Germinal center (tissue), 1 donor: ENCODE results near the gene ZZZ3.
"Not testable (repeated sequence)": the region's sequence is repeated elsewhere in the genome, so short reads cannot be mapped to it uniquely, and the experiment has no call there.

ENCODE experiments used
- DNase-seq: peaks from one replicate; pipeline ENCODE4 v3.0.0; 2012; ENCODE audit warnings: mixed read lengths, low spot score

Gene ZZZ3

DNA sequence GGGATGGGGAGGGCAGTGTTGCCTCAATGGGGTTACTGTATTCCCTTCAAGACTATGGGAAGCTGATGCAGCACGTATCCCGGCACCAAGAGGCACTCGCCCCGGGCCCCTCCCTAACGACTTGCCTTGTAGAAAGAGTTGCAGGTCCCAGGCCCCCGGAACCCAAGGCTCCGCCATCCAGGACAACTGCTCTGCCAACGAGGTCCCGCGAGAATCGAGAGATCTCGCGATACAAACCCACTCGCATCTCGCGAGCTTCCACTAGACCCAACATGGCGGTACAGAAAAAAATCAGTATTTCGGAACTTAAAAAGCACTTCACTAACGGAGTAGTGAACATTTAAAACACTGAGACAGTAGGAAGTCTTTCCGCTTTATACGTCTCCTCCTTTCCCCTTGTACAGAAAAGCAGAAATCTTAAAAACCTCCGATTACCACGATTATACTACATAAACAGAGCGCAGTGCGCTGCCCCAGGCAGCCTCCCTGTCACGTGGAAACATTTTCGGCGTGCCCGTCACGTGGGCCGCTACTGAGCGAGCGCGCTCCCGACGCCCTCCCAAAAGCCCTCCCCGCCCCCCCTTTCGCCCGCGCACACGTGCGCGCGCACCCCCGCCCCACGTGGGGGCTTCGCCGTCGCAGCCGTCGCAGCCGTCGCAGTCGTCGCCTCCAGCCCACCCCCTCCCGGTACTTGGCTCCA, at the start of gene ZZZ3:
TSS of gene ZZZ3 (minus strand) at position 199 of the 700 bp plus-strand sequence. CDS start 49,304 bp downstream, outside the sequence.
- DNase-seq = peak; percentile 90

DNA sequence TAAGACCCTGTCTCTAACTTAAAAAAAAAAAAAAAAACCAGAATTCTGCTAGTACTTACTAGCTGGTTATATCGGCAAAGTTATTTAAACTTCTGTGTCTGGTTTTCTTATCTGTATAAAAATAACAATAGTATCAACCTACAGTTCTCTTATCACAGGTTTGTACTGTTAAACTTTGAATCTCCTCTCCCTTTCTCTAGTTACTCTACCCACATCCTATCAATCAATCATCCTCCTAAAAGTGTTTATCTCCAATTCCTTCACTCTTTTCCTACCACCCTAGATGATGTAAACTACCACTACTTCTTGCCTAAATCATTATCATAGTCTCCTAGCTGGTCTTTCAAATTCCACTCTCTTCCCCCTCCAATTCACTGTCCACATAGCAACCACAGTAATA, 49.6 kb upstream of the ZZZ3 start:
- no peak for DNase-seq

DNA sequence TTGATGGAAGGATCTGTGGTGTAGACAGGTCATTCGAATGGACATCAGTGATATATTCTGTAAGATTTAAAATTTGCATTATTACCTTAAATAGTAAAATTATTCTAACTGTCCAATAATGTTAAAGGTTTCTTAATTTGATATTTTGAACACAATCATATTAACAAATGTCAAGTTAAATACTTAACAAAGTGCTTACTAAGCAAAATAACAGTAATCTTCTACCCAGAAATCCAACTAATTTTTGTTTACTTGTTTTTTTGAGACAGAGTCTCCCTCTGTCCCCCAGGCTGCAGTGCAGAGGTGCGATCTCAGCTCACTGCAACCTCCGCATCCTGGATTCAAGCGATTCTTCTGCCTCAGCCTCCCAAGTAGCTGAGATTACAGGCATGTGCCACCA, 43.2 kb upstream of the ZZZ3 start:
- DNase-seq = no peak

- DNase-seq = no peak
These were observed 35.7 kb upstream of the ZZZ3 start for GRCh38 chr1:77718181-77718580.

- no peak for DNase-seq
These were observed 33.6 kb upstream of the ZZZ3 start for GRCh38 chr1:77716065-77716464.

DNA sequence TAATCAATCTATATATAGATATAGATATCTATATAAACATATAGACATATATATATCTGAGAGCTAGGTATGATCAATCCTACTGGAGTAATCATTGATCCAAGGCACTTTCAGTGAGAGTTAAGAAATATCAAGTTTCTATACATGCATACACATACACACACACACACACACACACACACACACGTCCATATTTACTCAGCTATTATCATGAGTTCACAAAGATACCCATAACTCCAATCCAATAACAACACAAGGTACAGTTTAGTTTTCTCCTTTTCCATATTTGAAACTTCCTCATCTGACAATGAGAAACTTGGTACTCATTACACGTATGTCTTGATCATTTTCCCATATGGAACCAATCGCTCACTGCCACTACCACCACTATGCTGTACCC, 27.3 kb upstream of the ZZZ3 start:
- no peak for DNase-seq

DNA sequence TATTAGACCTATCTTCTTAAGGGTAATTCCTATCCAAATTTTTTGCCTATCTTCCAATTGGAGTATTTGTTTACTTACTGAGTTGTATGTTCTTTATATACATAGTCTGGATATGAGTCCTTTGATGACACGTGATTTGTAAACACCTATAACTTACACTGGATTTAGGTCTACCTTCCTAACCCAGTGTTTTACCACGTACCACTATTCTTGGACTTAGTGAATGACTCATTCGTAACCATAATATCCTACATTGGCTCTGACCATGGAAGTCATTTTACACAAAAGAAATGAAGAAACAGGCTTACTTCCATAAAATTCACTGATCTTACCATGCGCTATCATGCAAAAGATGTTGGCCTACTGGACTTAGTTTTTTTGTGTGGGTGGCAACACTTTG, 23.9 kb upstream of the ZZZ3 start:
- DNase-seq = no peak

- no peak for DNase-seq
These were observed 22.3 kb upstream of the ZZZ3 start for GRCh38 chr1:77704736-77705135.

DNA sequence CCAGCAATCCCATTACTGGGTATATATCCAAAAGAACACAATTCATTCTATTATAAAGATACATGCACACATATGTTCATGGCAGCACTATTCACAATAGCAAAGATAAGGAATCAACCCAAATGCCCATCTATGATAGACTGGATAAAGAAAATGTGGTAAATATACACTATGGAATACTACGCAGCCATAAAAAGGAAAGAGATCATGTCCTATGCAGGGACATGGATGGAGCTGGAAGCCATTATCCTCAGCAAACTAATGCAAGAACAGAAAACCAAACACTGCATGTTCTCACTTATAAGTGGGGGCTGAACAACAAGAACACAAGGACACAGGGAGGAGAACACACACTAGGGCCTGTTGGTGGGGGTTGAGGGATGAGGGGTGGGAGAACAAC, 17.2 kb upstream of the ZZZ3 start:
- not testable (repeated sequence) for DNase-seq

GRCh38 chr1:77697441-77697840, 15.0 kb upstream of the ZZZ3 start:
- no peak for DNase-seq

GRCh38 chr1:77688939-77689338, 6.5 kb upstream of the ZZZ3 start:
- no peak for DNase-seq

DNA sequence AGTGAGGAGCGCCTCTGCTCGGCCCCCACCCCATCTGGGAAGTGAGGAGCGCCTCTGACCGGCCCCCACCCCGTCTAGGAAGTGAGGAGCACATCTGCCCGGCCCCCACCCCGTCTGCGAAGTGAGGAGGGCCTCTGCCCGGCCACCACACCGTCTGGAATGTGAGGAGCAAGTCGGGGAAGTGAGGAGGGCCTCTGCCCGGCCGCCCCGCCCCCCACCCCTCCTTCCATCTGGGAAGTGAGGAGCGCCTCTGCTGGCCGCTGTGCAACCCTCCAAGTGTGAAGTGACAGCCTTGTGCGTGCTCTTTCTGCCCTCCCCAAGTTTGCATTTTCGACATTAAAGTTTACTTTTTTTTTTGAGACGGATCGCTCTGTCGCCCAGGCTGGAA, 5.1 kb upstream of the ZZZ3 start:
- no peak for DNase-seq

- no peak for DNase-seq
These were observed 4.5 kb upstream of the ZZZ3 start for GRCh38 chr1:77686796-77687518.

- peak; percentile 88 for DNase-seq
These were observed 996 bp upstream of the ZZZ3 start for GRCh38 chr1:77683160-77684148.

DNA sequence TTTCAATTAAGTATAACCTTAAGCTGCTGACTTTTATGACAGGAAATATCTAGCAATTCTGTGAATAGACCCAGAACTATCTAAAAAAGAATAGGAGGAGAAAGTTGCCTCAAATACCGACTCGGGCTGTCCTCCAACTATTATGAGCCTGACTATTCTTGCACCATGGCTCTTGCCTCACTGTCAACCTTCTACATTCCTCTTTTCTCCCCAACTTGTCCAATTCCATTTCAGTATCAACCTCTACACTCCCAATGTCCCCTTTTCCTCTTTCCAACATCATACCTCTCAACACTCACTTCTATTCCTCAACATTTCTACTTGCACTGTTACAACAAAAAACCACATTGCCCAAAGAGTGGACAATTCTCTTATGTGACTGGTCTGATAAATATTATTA, 2.3 kb downstream of the ZZZ3 start:
- no peak for DNase-seq

- DNase-seq = no peak
These were observed 3.5 kb downstream of the ZZZ3 start for GRCh38 chr1:77678660-77679610.

DNA sequence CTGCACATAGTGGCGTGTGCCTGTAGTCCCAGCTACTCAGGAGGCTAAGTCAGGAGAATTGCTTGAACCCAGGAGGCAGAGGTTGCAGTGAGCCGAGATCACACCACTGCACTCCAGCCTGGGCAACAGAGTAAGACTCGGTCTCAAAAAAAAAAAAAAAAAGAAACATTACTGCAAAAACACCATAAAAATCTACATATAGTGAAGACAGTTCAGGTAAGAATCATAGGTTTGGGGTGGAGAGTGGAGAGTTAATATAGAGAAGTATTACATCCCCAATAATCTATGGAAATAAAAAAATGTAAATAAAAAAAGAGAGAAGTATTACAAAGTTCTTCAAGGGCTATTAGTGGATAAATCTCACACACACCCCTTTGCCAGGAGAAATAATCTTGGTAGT, 7.7 kb downstream of the ZZZ3 start:
- DNase-seq = not testable (repeated sequence)

DNA sequence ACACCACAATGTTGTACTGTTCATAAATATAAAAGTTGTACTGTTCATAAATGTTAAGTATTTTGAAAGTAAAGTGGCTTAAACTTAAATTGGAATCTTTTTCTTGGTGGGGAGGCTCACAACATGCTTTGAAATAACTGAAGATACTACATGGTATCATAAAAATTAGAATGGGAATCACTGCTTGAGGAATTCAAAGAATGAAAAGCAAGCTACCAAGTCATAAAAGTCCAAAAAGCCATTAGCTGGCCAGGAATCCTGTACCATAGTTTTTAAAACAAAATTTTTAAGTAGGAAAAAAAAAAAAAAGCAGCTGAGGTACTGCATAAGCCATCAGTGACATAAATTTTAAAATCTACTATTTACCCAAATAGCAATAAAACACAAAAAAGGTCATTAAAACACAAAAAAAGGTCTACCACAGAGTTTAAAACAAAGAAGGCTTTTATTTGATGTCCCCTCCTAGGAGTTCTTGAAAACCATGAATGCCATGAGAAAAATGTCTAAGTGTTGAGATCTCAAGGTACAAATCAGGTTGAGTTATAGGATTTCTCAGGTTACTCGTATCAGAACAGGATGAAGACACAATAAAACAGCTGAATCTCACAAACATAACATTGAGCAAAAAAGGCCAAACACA, 8.6 kb downstream of the ZZZ3 start:
- DNase-seq = no peak

- no peak for DNase-seq
These were observed 9.4 kb downstream of the ZZZ3 start for GRCh38 chr1:77673030-77673429.

DNA sequence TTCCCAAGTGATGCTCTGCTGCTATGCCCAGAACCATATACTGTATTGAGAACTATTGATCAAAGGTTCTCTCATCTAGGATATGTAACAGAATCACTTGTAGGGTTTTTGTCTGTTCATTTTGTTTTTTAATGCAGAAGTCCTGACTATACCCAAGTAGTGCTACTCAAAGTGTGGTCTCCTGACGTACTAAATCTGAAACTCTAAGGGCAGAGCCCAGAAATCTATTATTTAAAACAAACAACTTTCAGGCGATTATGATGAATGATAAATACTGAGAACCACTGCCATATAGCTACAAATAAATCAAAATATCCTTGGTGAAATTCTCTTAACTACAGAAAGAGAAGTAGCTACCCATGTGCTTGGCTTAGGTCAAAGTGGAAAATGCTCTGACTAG, 10.1 kb downstream of the ZZZ3 start:
- DNase-seq = no peak

DNA sequence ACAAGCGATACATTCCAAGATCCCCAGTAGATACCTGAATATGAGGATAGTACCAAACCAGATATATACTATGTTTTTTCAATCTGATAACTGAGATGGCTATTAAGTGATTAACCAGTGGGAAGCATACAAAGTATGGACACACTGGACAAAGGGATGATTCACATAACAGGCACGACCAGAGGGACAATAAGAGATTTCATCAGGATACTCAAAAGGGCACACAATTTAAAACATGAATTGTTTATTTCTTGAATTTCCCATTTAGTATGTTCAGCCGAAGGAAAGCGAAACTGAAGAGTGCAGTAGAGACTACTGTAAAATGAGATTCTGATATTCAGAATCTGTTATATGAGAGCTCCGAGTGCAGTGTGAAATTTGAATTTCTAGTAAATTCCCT, 10.6 kb downstream of the ZZZ3 start:
- no peak for DNase-seq
